ENCODE measurements around the gene HS2ST1. TPM values are rescaled to one million over a fixed set of nuclear protein-coding genes. Genes with fewer than 3 reads are reported as not detected.

Gene HS2ST1
- total RNA-seq, 2 experiments from 2014 or later, result 16.9 to 20.4 TPM

GRCh38 chr1:87123610-87124009 is 209.2 kb downstream of the HS2ST1 start:
- ChIA-PET CTCF (no interaction called here), POLR2A (interaction anchor here (0.7 kb wide), 1 partner anchor 11 kb away, joined by 5 read pairs; no protein-coding TSS in a partner anchor)
- no peak overlapping the region for H3K4me3 Mint-ChIP-seq
- no peak for DNase-seq
- no peaks in the 10 kb centered on the region for H3K27me3 Mint-ChIP-seq
- H3K36me3 Mint-ChIP-seq (ENCODE audit: low read depth), result no peaks in the 10 kb centered on the region
- no peaks in the 10 kb centered on the region for H3K4me1 Mint-ChIP-seq
- H3K9me3 Mint-ChIP-seq, result no peaks in the 10 kb centered on the region
- H3K27ac Mint-ChIP-seq, result no peak overlapping the region

- no peak for DNase-seq
- no peak overlapping the region for H3K27ac Mint-ChIP-seq
- ChIA-PET CTCF (no interaction called here), POLR2A (no interaction called here)
- peaks cover 4% of the 10 kb centered on the region for H3K4me1 Mint-ChIP-seq
- peaks cover 9% of the 10 kb centered on the region for H3K27me3 Mint-ChIP-seq
- no peaks in the 10 kb centered on the region for H3K9me3 Mint-ChIP-seq
- H3K36me3 Mint-ChIP-seq (ENCODE audit: low read depth), result no peaks in the 10 kb centered on the region
- no peak overlapping the region for H3K4me3 Mint-ChIP-seq
Measured at GRCh38 chr1:87126886-87127505, 212.6 kb downstream of the HS2ST1 start.

- H3K4me1 Mint-ChIP-seq, result peaks cover 8% of the 10 kb centered on the region
Measured at GRCh38 chr1:87127581-87127980, 213.1 kb downstream of the HS2ST1 start.

GRCh38 chr1:87129038-87129437 is 214.6 kb downstream of the HS2ST1 start:
- Mint-ChIP-seq H3K4me3 (no peak overlapping the region), H3K27ac (no peak overlapping the region), H3K4me1 (peaks cover 10% of the 10 kb centered on the region), H3K9me3 (no peaks in the 10 kb centered on the region), H3K36me3 (ENCODE audit: low read depth) (no peaks in the 10 kb centered on the region), H3K27me3 (peaks cover 25% of the 10 kb centered on the region)
- DNase-seq, result no peak
- ChIA-PET POLR2A (no interaction called here), CTCF (interaction anchor here (0.9 kb wide), 1 partner anchor 825 kb away, joined by 3 read pairs; no protein-coding TSS in a partner anchor)

More at GRCh38 chr1:87127581-87127980, 213.1 kb downstream of the HS2ST1 start:
- ChIA-PET POLR2A (no interaction called here), CTCF (no interaction called here)
- no peaks in the 10 kb centered on the region for H3K9me3 Mint-ChIP-seq
- H3K27me3 Mint-ChIP-seq, result peaks cover 13% of the 10 kb centered on the region
- no peak overlapping the region for H3K4me3 Mint-ChIP-seq
- H3K36me3 Mint-ChIP-seq (ENCODE audit: low read depth), result no peaks in the 10 kb centered on the region
- no peak for DNase-seq
- H3K27ac Mint-ChIP-seq, result no peak overlapping the region

- Mint-ChIP-seq H3K36me3 (ENCODE audit: low read depth) (no peaks in the 10 kb centered on the region), H3K27ac (no peak overlapping the region), H3K4me3 (no peak overlapping the region), H3K4me1 (peaks cover 10% of the 10 kb centered on the region), H3K27me3 (peaks cover 27% of the 10 kb centered on the region), H3K9me3 (no peaks in the 10 kb centered on the region)
- ChIA-PET CTCF (no interaction called here), POLR2A (no interaction called here)
- no peak for DNase-seq
Measured at GRCh38 chr1:87129606-87130005, 215.2 kb downstream of the HS2ST1 start.

- H3K27me3 Mint-ChIP-seq, result peaks cover 31% of the 10 kb centered on the region
Measured at GRCh38 chr1:87130438-87130837, 216.0 kb downstream of the HS2ST1 start.

GRCh38 chr1:87131809-87132283 is 217.4 kb downstream of the HS2ST1 start:
- POLR2A ChIA-PET, result no interaction called here
- CTCF ChIA-PET, result interaction anchor here (0.8 to 1.0 kb wide), 2 partner anchors 16 to 53 kb away, joined by 3 read pairs; no protein-coding TSS in a partner anchor
- Mint-ChIP-seq H3K36me3 (ENCODE audit: low read depth) (no peaks in the 10 kb centered on the region), H3K9me3 (no peaks in the 10 kb centered on the region), H3K27me3 (peaks cover 38% of the 10 kb centered on the region), H3K4me1 (peaks cover 10% of the 10 kb centered on the region), H3K4me3 (peak overlapping the region; percentile 59), H3K27ac (no peak overlapping the region)
- DNase-seq, result peak; percentile 72

More at GRCh38 chr1:87130438-87130837, 216.0 kb downstream of the HS2ST1 start:
- no peak overlapping the region for H3K4me3 Mint-ChIP-seq
- no peaks in the 10 kb centered on the region for H3K36me3 Mint-ChIP-seq (ENCODE audit: low read depth)
- H3K27ac Mint-ChIP-seq, result no peak overlapping the region
- ChIA-PET CTCF (no interaction called here), POLR2A (no interaction called here)
- no peak for DNase-seq
- H3K4me1 Mint-ChIP-seq, result peaks cover 10% of the 10 kb centered on the region
- H3K9me3 Mint-ChIP-seq, result no peaks in the 10 kb centered on the region

DNA sequence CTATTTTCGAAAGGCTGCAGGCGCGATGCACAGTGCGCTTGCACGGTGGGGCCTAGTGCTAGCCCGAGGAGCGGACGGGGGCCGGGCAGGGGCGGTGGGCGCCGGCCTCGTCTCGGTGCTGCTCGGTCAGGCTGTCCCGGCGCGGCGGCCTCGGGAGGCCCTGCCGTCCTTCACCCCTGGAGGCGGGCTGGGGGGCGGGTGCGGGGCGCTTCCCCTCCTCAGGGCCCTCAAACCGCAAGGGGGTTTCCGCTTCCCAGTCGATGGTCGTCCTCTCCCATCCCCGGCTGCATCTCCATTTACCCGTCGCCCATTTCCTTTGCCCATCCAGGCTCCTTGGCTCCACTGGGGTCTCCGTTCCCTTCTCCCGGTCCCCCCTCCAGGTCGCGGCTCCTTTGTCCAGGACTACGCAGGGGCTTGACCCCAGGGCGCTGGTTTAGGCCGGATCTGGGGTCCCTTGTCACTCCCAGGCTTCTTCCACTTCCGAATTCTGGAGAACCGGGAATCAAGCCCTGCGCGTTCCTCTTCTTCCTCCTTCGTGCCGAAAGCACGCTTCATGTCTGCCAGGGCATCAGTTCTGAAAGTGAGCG is 217.9 kb downstream of the HS2ST1 start:
- Mint-ChIP-seq H3K4me3 (peak overlapping the region; percentile 59), H3K9me3 (no peaks in the 10 kb centered on the region), H3K36me3 (ENCODE audit: low read depth) (no peaks in the 10 kb centered on the region), H3K27ac (no peak overlapping the region), H3K27me3 (peaks cover 38% of the 10 kb centered on the region), H3K4me1 (peaks cover 10% of the 10 kb centered on the region)
- DNase-seq, result no peak
- ChIA-PET CTCF (interaction anchor here (0.5 kb wide), 1 partner anchor 1718 kb away, joined by 3 read pairs; no protein-coding TSS in a partner anchor), POLR2A (no interaction called here)

- POLR2A ChIA-PET, result interaction anchor here (0.8 kb wide), 1 partner anchor 10 kb away, joined by 5 read pairs; no protein-coding TSS in a partner anchor
Measured at GRCh38 chr1:87134061-87134460, 219.6 kb downstream of the HS2ST1 start.

DNA sequence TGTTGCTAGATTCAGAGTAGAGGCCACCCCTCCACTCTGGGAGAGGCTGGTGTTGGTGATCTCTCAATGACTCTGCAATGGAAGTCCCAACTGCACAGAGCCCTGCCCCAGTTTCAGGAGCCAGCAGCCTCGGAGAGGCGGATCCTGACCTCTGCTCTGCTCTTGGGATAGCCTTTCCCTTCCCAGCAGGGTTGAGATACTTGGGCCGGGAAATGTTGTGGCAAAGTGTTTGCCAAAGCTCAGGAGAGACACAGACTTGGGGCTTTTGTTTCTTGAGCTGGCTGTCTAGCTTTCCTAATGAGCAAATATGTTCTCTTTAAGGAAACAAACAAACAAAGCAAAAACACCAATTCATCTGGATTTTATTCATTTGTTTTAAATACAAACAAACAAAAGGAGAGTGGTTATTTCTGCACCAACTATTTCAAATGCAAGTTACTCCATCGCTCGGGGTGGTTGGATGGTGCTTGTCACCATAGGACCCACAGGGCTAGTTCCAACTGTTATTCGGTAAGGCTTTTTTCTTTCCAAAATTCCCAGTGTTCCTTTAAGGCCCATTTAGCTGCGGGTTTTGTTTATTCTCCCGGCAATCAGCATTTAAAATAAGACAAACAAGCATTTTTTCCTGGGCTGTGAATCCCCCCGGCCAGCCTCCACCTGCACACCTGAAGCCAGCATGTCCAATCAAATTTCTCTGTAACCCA is 220.3 kb downstream of the HS2ST1 start:
- CTCF ChIA-PET, result no interaction called here
- no peaks in the 10 kb centered on the region for H3K36me3 Mint-ChIP-seq (ENCODE audit: low read depth)
- no peaks in the 10 kb centered on the region for H3K9me3 Mint-ChIP-seq
- no peak overlapping the region for H3K27ac Mint-ChIP-seq
- peaks cover 10% of the 10 kb centered on the region for H3K4me1 Mint-ChIP-seq
- POLR2A ChIA-PET, result interaction anchor here (0.8 kb wide), 1 partner anchor 11 kb away, joined by 5 read pairs; no protein-coding TSS in a partner anchor
- no peak for DNase-seq
- peaks cover 36% of the 10 kb centered on the region for H3K27me3 Mint-ChIP-seq
- H3K4me3 Mint-ChIP-seq, result no peak overlapping the region

More at GRCh38 chr1:87134061-87134460, 219.6 kb downstream of the HS2ST1 start:
- Mint-ChIP-seq H3K27ac (no peak overlapping the region), H3K36me3 (ENCODE audit: low read depth) (no peaks in the 10 kb centered on the region), H3K4me3 (no peak overlapping the region), H3K4me1 (peaks cover 10% of the 10 kb centered on the region), H3K27me3 (peaks cover 39% of the 10 kb centered on the region), H3K9me3 (no peaks in the 10 kb centered on the region)
- CTCF ChIA-PET, result no interaction called here
- no peak for DNase-seq

- no peak for DNase-seq
- H3K36me3 Mint-ChIP-seq (ENCODE audit: low read depth), result no peaks in the 10 kb centered on the region
- no peak overlapping the region for H3K27ac Mint-ChIP-seq
- POLR2A ChIA-PET, result no interaction called here
- H3K27me3 Mint-ChIP-seq, result peaks cover 36% of the 10 kb centered on the region
- no peaks in the 10 kb centered on the region for H3K9me3 Mint-ChIP-seq
- no peak overlapping the region for H3K4me3 Mint-ChIP-seq
- H3K4me1 Mint-ChIP-seq, result peaks cover 10% of the 10 kb centered on the region
- CTCF ChIA-PET, result no interaction called here
Measured at GRCh38 chr1:87135329-87135712, 220.9 kb downstream of the HS2ST1 start.

- DNase-seq, result no peak
- Mint-ChIP-seq H3K36me3 (ENCODE audit: low read depth) (no peaks in the 10 kb centered on the region), H3K4me3 (no peak overlapping the region), H3K27me3 (peaks cover 32% of the 10 kb centered on the region), H3K27ac (no peak overlapping the region), H3K4me1 (peaks cover 8% of the 10 kb centered on the region), H3K9me3 (no peaks in the 10 kb centered on the region)
- ChIA-PET CTCF (interaction anchor here (1.5 kb wide), 1 partner anchor 15 kb away, joined by 4 read pairs; no protein-coding TSS in a partner anchor), POLR2A (no interaction called here)
Measured at GRCh38 chr1:87136607-87137341, 222.3 kb downstream of the HS2ST1 start.

DNA sequence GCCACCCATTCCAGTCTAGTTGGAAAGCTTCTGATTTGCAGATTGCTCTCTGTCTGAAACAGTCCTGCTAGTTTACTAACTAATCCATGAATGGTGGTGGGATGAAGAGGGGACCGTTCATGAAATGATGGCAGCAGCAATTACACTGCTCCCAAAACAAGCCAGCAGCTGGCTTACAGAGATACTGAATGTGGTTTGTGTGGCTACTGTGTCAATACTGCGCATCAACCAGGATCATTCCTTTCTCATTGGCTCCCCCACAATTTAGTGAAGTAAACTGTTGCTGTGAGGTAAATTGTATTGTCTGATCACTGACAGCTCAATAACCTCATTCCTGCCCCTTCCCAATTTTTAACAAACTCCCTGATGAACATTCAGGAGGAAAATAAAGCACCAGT is 222.9 kb downstream of the HS2ST1 start:
- Mint-ChIP-seq H3K27ac (no peak overlapping the region), H3K9me3 (no peaks in the 10 kb centered on the region), H3K36me3 (ENCODE audit: low read depth) (no peaks in the 10 kb centered on the region), H3K4me3 (no peak overlapping the region), H3K27me3 (peaks cover 28% of the 10 kb centered on the region), H3K4me1 (peaks cover 5% of the 10 kb centered on the region)
- POLR2A ChIA-PET, result no interaction called here
- no peak for DNase-seq
- CTCF ChIA-PET, result interaction anchor here (1.5 kb wide), 1 partner anchor 15 kb away, joined by 4 read pairs; no protein-coding TSS in a partner anchor

Measured in activated CD4-positive, alpha-beta memory T cell treated with anti-CD3 and anti-CD28 coated beads, Interleukin-2, amount 10 ng/mL, durations not matched to agents 7 days and 5 days (primary cell).